GM10248 (cell line): ENCODE data around the gene CETP.

Source experiments
- CTCF ChIA-PET: fragments of 300-600 bp; sonication (Branson Sonifier 250); formaldehyde crosslinking; extraction: SDS; loops from one replicate; lab custom pipeline; 2021; ENCODE audit warnings: antibody characterized with exemption; lab: Yijun Ruan, JAX
- POLR2A ChIA-PET: fragments of 350-650 bp; sonication (Branson Sonifier 250); formaldehyde crosslinking; extraction: SDS; loops from one replicate; lab custom pipeline; 2020; ENCODE audit warnings: antibody characterized with exemption; lab: Yijun Ruan, JAX
- DNase-seq: peaks from one replicate; pipeline ENCODE4 v3.0.0; 2012; ENCODE audit errors: extremely low spot score
- CTCF ChIP-seq: IDR thresholded peaks from 2 replicates; pipeline ENCODE4 v1.5.1; 2012; ENCODE audit warnings: mild to moderate bottlenecking, low read depth; ENCODE audit errors: extremely low read depth, missing control alignments, control extremely low read depth

The CETP gene

GRCh38 chr16:56947604-56947995, 14.2 kb upstream of the CETP start:
- ChIA-PET POLR2A (interaction anchor here (0.6 to 1.8 kb wide), 10 partner anchors 9 to 454 kb away, joined by 3 to 13 read pairs (median 4); partner anchors contain the start of gene HERPUD1), CTCF (interaction anchor here (1.2 to 12.7 kb wide), 5 partner anchors 8 to 81 kb away, joined by 3 to 209 read pairs (median 4); partner anchors contain the start of gene CETP)
- DNase-seq, result no peak

GRCh38 chr16:56948234-56948633, 13.5 kb upstream of the CETP start:
- CTCF ChIA-PET, result interaction anchor here (1.2 to 12.7 kb wide), 3 partner anchors 8 to 22 kb away, joined by 3 to 209 read pairs (median 4); partner anchors contain the start of gene CETP
- DNase-seq, result no peak
- no peak for TF ChIP-seq CTCF
- POLR2A ChIA-PET, result interaction anchor here (0.7 to 1.8 kb wide), 7 partner anchors 10 to 440 kb away, joined by 3 to 13 read pairs (median 4); partner anchors contain the start of gene HERPUD1

More at GRCh38 chr16:56947604-56947995, 14.2 kb upstream of the CETP start:
- TF ChIP-seq CTCF, result no peak

GRCh38 chr16:56950051-56950450, 11.7 kb upstream of the CETP start:
- no peak for DNase-seq
- CTCF ChIA-PET, result interaction anchor here (1.1 to 12.7 kb wide), 6 partner anchors 8 to 96 kb away, joined by 3 to 209 read pairs (median 6); partner anchors contain the start of gene CETP
- POLR2A ChIA-PET, result interaction anchor here (0.8 to 2.9 kb wide), 4 partner anchors 8 to 76 kb away, joined by 3 to 15 read pairs (median 5); partner anchors contain the start of gene HERPUD1
- TF ChIP-seq CTCF, result no peak

- ChIA-PET CTCF (interaction anchor here (1.0 to 12.7 kb wide), 8 partner anchors 8 to 95 kb away, joined by 3 to 209 read pairs (median 6); partner anchors contain the start of gene CETP), POLR2A (interaction anchor here (0.8 to 2.9 kb wide), 5 partner anchors 9 to 76 kb away, joined by 3 to 15 read pairs (median 4); partner anchors contain the start of gene HERPUD1)
- DNase-seq, result no peak
- no peak for TF ChIP-seq CTCF
These were observed 11.3 kb upstream of the CETP start for GRCh38 chr16:56950455-56950854.

- peak; percentile 75 for TF ChIP-seq CTCF
- DNase-seq, result peak; percentile 78
- CTCF ChIA-PET, result interaction anchor here (0.7 to 12.7 kb wide), 15 partner anchors 9 to 92 kb away, joined by 3 to 209 read pairs (median 4); partner anchors contain the start of gene CETP
- POLR2A ChIA-PET, result interaction anchor here (1.0 to 2.9 kb wide), 5 partner anchors 9 to 77 kb away, joined by 3 to 15 read pairs (median 5); partner anchors contain the start of gene HERPUD1
These were observed 10.6 kb upstream of the CETP start for GRCh38 chr16:56950881-56951771.

- POLR2A ChIA-PET, result interaction anchor here (2.9 kb wide), 1 partner anchor 21 kb away, joined by 15 read pairs; the partner anchor contains the start of gene HERPUD1
- no peak for DNase-seq
These were observed 8.7 kb upstream of the CETP start for GRCh38 chr16:56953006-56953405.

More at GRCh38 chr16:56953006-56953405, 8.7 kb upstream of the CETP start:
- CTCF ChIA-PET, result interaction anchor here (1.2 to 12.7 kb wide), 6 partner anchors 9 to 90 kb away, joined by 3 to 209 read pairs (median 6); partner anchors contain the start of gene CETP
- no peak for TF ChIP-seq CTCF
